CD4-positive, alpha-beta T cell treated with Interleukin-15 for 4 hours (primary cell): ENCODE data around the gene TMEM269.

Source experiments
- DNase-seq: peaks from one replicate; pipeline ENCODE4 v3.0.0-alpha.2; 2020; ENCODE audit warnings: low spot score

Gene TMEM269

GRCh38 chr1:42824481-42825035, 39.8 kb downstream of the TMEM269 start:
- DNase-seq: no peak

GRCh38 chr1:42825036-42825851, 40.5 kb downstream of the TMEM269 start:
- no peak for DNase-seq

- no peak for DNase-seq
Observed at GRCh38 chr1:42830631-42831030, 45.8 kb downstream of the TMEM269 start.

- no peak for DNase-seq
Observed at GRCh38 chr1:42831273-42831672, 46.5 kb downstream of the TMEM269 start.

- DNase-seq: no peak
Observed at GRCh38 chr1:42832641-42833240, 48.0 kb downstream of the TMEM269 start.

- DNase-seq: no peak
Observed at GRCh38 chr1:42833981-42834380, 49.2 kb downstream of the TMEM269 start.

- DNase-seq: no peak
Observed at GRCh38 chr1:42834803-42835202, 50.0 kb downstream of the TMEM269 start.

GRCh38 chr1:42835422-42835821, 50.6 kb downstream of the TMEM269 start:
- no peak for DNase-seq

GRCh38 chr1:42837709-42838108, 52.9 kb downstream of the TMEM269 start:
- DNase-seq: no peak

- no peak for DNase-seq
Observed at GRCh38 chr1:42838482-42839190, 53.8 kb downstream of the TMEM269 start.

GRCh38 chr1:42841010-42841409, 56.2 kb downstream of the TMEM269 start:
- DNase-seq: no peak

- no peak for DNase-seq
Observed at GRCh38 chr1:42841440-42842147, 56.8 kb downstream of the TMEM269 start.

GRCh38 chr1:42844592-42845140, 59.9 kb downstream of the TMEM269 start:
- no peak for DNase-seq

- DNase-seq: no peak
Observed at GRCh38 chr1:42845193-42845592, 60.4 kb downstream of the TMEM269 start.

- no peak for DNase-seq
Observed at GRCh38 chr1:42845866-42846256, 61.1 kb downstream of the TMEM269 start.

- DNase-seq: peak; percentile 94
Observed at GRCh38 chr1:42846257-42847110, 61.7 kb downstream of the TMEM269 start, which contains the start of gene ZNF691. TSS of gene ZNF691 (plus strand) at chr1:42846613. CDS start at chr1:42849659, 3,046 bp downstream.

GRCh38 chr1:42847111-42847595, 62.4 kb downstream of the TMEM269 start:
- DNase-seq: no peak

- no peak for DNase-seq
Observed at GRCh38 chr1:42847721-42848460, 63.1 kb downstream of the TMEM269 start.

- DNase-seq: no peak
Observed at GRCh38 chr1:42848823-42849537, 64.2 kb downstream of the TMEM269 start.
